Measurements from ENCODE around the gene KIAA0825. TPM values are rescaled to one million over a fixed set of nuclear protein-coding genes. Genes with fewer than 3 reads are reported as not detected.

KIAA0825 gene
- total RNA-seq, 4 donors from 2014 or later, result 12.5 to 32.6 (median 15.9) TPM

DNA sequence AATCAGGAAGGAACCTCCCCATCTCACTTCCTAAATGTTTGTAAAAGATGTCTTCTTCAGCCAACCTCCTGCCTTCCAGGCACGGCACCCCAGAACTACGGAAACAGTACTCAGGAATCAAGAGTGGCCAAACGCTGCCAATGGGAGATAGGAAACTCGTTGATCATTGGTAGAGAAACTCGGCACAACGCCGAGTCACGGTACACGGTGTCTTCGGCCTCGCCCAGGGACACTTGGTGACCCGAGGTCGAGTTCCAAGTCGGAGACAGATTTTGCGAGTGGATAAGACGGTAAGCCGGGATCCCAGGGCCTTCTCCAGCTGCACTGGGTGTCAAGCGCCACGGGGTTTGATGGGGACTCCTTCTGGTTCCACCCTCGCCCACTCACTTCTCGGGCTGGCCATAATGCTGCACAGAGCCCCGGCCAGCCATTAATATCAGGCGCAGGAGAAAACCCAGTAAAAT is 343 bp downstream of the KIAA0825 start:
- no peak for TF ChIP-seq POLR2A (IDR thresholded peaks at IDR 0.05)
- TF ChIP-seq, protein P1, sequence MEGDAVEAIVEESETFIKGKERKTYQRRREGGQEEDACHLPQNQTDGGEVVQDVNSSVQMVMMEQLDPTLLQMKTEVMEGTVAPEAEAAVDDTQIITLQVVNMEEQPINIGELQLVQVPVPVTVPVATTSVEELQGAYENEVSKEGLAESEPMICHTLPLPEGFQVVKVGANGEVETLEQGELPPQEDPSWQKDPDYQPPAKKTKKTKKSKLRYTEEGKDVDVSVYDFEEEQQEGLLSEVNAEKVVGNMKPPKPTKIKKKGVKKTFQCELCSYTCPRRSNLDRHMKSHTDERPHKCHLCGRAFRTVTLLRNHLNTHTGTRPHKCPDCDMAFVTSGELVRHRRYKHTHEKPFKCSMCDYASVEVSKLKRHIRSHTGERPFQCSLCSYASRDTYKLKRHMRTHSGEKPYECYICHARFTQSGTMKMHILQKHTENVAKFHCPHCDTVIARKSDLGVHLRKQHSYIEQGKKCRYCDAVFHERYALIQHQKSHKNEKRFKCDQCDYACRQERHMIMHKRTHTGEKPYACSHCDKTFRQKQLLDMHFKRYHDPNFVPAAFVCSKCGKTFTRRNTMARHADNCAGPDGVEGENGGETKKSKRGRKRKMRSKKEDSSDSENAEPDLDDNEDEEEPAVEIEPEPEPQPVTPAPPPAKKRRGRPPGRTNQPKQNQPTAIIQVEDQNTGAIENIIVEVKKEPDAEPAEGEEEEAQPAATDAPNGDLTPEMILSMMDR (IDR thresholded peaks at IDR 0.05), result no peak
- Histone ChIP-seq H3K27me3 (no peaks in the 10 kb centered on the region), H3K36me3 (no peaks in the 10 kb centered on the region), H3K4me3 (replicated peaks in 1 of 3) (peak overlapping the region; percentile 63 to 90 (median 67)), H3K4me1 (peaks cover 6 to 15% of the 10 kb centered on the region in 2 donors), H3K27ac (peak overlapping the region; percentile 12 to 71 (median 67)), H3K9me3 (no peaks in the 10 kb centered on the region)
- intact Hi-C loops (cut with DNase I), result no loop called here
- DNase-seq, result peak; percentile 87 to 89
- WGBS, 2 donors, result 0 to 1% methylated on average over 5 to 19 of the region's 23 CpGs

DNA sequence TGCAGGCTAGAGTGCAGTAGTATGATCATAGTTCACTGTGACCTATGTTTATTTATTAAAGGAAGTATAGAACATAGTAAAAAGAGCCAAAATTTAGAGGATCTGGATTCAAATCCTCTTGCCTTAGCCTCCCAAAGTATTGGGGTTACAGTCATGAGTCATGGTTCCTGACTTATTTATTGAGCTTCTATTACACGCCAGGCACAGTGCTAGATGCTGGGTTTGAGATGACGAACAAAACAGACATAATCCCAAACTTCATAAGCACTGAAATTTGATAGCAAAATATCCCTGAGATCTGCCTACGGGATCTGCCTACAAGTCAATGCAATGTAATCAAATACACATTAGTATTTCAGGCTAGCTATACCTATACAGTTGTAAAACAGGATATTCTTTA is 2.5 kb downstream of the KIAA0825 start:
- Histone ChIP-seq H3K4me3 (replicated peaks in 1 of 3) (no peak overlapping the region), H3K27me3 (no peaks in the 10 kb centered on the region), H3K9me3 (no peaks in the 10 kb centered on the region), H3K36me3 (no peaks in the 10 kb centered on the region), H3K27ac (no peak overlapping the region), H3K4me1 (peaks cover 6 to 15% of the 10 kb centered on the region in 2 donors)
- no peak for TF ChIP-seq POLR2A (IDR thresholded peaks at IDR 0.05)
- TF ChIP-seq, protein P1 (IDR thresholded peaks at IDR 0.05), result no peak
- DNase-seq, result no peak
- intact Hi-C loops (cut with DNase I), result no loop called here
- 96 to 98% methylated on average over 3 of the region's 3 CpGs for WGBS, 2 donors

DNA sequence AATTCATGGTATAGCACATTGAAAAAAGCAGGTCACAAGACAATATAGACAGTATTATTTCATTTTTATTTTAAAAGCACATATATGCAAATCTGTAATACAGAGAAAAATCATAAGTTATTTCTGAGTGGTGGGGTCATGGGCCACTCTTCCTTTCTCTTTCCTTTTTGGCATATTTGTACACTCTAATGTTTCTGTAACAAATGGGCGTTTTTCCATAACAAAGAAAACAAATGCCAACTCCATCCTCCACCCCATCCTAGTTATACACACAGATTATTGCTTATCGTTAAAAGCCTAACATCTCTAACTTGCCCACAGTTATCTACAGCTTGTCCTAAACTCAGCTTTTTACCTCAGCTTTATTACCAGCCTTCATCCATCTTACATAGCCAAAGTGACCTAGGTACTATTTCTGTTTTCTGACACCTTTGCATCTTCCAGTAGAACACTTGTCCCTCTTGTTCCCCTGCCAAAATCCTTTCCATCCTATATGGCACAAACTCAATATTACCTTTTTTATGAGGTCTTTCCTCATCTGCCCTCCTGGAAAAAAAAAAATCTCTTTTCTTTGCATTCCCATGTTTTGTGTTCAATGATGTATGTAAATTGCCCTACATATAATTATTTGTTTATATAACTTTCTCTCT is 4.1 kb downstream of the KIAA0825 start:
- no peak for TF ChIP-seq POLR2A (IDR thresholded peaks at IDR 0.05)
- TF ChIP-seq, protein P1 (IDR thresholded peaks at IDR 0.05), result no peak
- Histone ChIP-seq H3K27me3 (no peaks in the 10 kb centered on the region), H3K4me3 (replicated peaks in 1 of 3) (no peak overlapping the region), H3K4me1 (peaks cover 6 to 9% of the 10 kb centered on the region in 2 donors), H3K36me3 (no peaks in the 10 kb centered on the region), H3K9me3 (no peaks in the 10 kb centered on the region), H3K27ac (no peak overlapping the region)
- 82 to 84% methylated on average over 2 of the region's 2 CpGs for WGBS, 2 donors
- intact Hi-C loops (cut with DNase I), result no loop called here
- DNase-seq, result no peak

DNA sequence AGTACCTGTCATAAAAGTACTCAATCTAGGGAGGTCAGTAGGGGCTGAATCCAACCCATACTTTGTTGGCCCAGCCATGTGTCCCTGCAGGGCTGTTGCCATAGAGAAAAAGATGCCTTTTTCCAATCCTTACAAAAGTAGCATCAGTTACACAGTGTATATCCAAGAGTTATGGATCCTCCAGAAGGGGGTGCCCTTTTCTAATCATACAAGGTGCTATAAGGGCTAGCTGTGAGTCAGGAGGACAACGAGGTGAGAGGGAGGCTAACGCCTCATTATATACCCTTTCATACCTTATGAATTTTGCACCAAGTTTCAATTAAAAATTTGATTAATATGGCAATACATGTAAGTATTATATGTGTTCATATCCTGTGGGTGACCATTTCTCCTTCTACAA is 4.8 kb downstream of the KIAA0825 start:
- intact Hi-C loops (cut with DNase I), result no loop called here
- Histone ChIP-seq H3K9me3 (no peaks in the 10 kb centered on the region), H3K4me1 (peaks cover 6% of the 10 kb centered on the region in 2 donors), H3K36me3 (no peaks in the 10 kb centered on the region), H3K4me3 (replicated peaks in 1 of 3) (no peak overlapping the region), H3K27me3 (no peaks in the 10 kb centered on the region), H3K27ac (no peak overlapping the region)
- TF ChIP-seq, protein P1 (IDR thresholded peaks at IDR 0.05), result peak in 1 of 6 experiments; percentile 4
- no peak for TF ChIP-seq POLR2A (IDR thresholded peaks at IDR 0.05)
- DNase-seq, result no peak
- WGBS, 2 donors, result 58 to 65% methylated on average over 2 of the region's 2 CpGs

DNA sequence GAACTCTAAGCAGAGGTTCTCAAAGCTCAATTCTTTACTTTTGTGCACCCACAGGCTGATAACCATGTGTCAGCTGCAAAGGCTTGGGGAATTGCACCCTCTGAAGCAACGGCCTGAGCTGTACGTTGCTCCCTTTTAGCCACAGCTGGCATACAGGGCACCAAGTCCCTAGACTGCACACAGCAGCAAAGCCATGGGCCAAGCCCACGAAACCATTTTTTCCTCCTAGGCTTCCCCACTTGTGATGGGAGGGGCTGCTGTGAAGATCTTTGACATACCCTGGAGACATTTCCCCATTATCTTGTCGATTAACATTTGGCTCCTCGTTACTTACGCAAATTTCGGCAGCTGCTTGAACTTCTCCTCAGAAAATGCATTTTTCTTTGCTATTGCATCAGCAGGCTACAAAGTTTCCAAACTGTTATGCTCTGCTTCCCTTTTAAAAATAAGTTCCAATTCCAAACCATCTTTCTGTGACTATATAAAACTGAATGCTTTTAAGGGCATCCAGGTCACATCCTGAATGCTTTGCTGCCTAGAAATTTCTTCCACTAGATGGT is 23.0 kb downstream of the KIAA0825 start:
- intact Hi-C loops (cut with DNase I), result no loop called here
- TF ChIP-seq, protein P1 (IDR thresholded peaks at IDR 0.05), result no peak
- no peak for TF ChIP-seq POLR2A (IDR thresholded peaks at IDR 0.05)
- H3K4me1 ChIP-seq, result no peaks in the 10 kb centered on the region
- H3K9me3 ChIP-seq, result no peaks in the 10 kb centered on the region
- H3K27me3 ChIP-seq, result no peaks in the 10 kb centered on the region
- no peak overlapping the region for H3K4me3 ChIP-seq (replicated peaks in 1 of 3)
- H3K36me3 ChIP-seq, result no peaks in the 10 kb centered on the region
- no peak overlapping the region for H3K27ac ChIP-seq
- no peak for DNase-seq
- WGBS, 2 donors, result 96 to 97% methylated on average over 7 of the region's 7 CpGs
